Right lobe of liver (tissue), 6 donors: ENCODE results near the gene ODC1. TPM values are rescaled to one million over a fixed set of nuclear protein-coding genes. Genes with fewer than 3 reads are reported as not detected.

Source experiments
- ATAC-seq, 4 donors: fragments of 200-7000 bp; cut with Tn5 transposase; one replicate each; pipeline ENCODE4 v1.9.1; 2020; ENCODE audit warnings: mild to moderate bottlenecking in 4 of 4, moderate library complexity in 4 of 4
- DNase-seq, 3 donors: peaks; one replicate each; pipeline ENCODE4 v3.0.0-alpha.2; 2020
- H3K27ac ChIP-seq, 3 donors: fragments of 200-600 bp; one replicate each; pipeline ENCODE4 v1.8.0; 2022
- H3K27me3 ChIP-seq, 2 donors: fragments of 200-600 bp; one replicate each; pipeline ENCODE4 v1.8.0; 2022
- H3K36me3 ChIP-seq, 4 donors: fragments of 200-600 bp; sonication (generic) in 1 of 4; one replicate each; pipeline versions ENCODE4 v1.5.1 to v1.8.0; 2017 to 2022; ENCODE audit warnings: control low read depth in 1 of 4
- H3K4me1 ChIP-seq, 4 donors: fragments of 200-600 bp; sonication (generic) in 1 of 4; one replicate each; pipeline versions ENCODE4 v1.5.1 to v1.8.0; 2017 to 2022; ENCODE audit warnings: control low read depth in 1 of 4
- H3K4me3 ChIP-seq, 3 donors: fragments of 200-600 bp; one replicate each; pipeline ENCODE4 v1.8.0; 2022
- H3K9me3 ChIP-seq, 4 donors: fragments of 200-600 bp; sonication (generic) in 1 of 4; one replicate each; pipeline versions ENCODE4 v1.5.1 to v1.8.0; 2017 to 2022; ENCODE audit warnings: control low read depth in 1 of 4
- POLR2A ChIP-seq: fragments of 450-650 bp; IDR thresholded peaks from one replicate; pipeline ENCODE4 v1.6.1; 2017; ENCODE audit warnings: antibody characterized with exemption, mild to moderate bottlenecking
- WGBS: methylation state at CpG from one replicate; pipeline ENCODE4 v1.1.6; 2018; ENCODE audit warnings: low coverage, low lambda C conversion rate; ENCODE audit not compliant: insufficient coverage; ENCODE audit errors: missing lambda C conversion rate; 5-methylcytosine and 5-hydroxymethylcytosine counted together
- intact Hi-C, 2 donors: fragments of 100-400 bp; cut with DNase I; formaldehyde crosslinking; loops; one replicate each; pipeline versions ENCODE4 v1.11.2 to v1.14.1; 2022
- total RNA-seq, 6 experiments: library from RNA; depleted of rRNA in 2 of 6; stranded (reverse); fragments of >200 nt in 2 of 6; fragmentation: NEBNext Ultra II Directional in 3 of 6; extraction: Animal tissue kit (Norgen Biotek cat#: 25700) in 3 of 6; gene quantifications; one replicate each; pipeline versions ENCODE4 v1.1.0 to v1.2.4, GENCODE V29; 2016 to 2023
- TF ChIP-seq, protein P1 (sequence below), 4 donors: fragments of 200-600 bp in 3 of 4; fragments of 450-650 bp in 1 of 4; IDR thresholded peaks; one replicate each; pipeline versions ENCODE4 v1.5.1 to v1.8.0; 2016 to 2022; ENCODE audit warnings: antibody characterized with exemption in 4 of 4, mild to moderate bottlenecking in 2 of 4
- donor health status: DM: no; HTN: yes; CAD: no.
- donor health status: DM: no; HTN: no; CAD: no.
- donor health status: DM: no; HTN: no; CAD: no.
- donor health status: DM: no; HTN: yes; CAD: no.
- donor health status: DM: no; HTN: yes; CAD: no.

The ODC1 gene
- total RNA-seq, 6 experiments from 2014 or later: 14.4 to 197 (median 28.6) TPM

DNA sequence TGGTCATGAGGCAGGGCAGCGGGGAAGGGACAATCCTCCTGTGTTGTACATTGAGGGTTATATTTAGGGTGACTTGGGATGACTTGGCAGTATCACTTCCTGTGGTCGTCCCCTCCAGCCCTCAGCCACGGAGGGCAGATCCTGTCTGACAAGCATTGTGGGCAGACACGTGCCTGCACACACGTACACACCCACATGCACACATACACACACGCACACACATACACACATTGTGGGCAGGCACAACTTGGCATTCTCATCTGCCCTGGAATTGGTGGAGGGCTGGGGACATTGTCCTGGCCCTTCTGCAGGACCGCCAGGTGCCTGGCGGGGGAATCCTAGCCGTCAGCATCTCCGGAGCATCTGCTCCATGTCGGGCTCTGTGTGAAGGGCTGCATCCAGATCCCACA lies 47.6 kb downstream of the ODC1 start:
- WGBS: no CpG with 5 or more reads among the region's 11 CpGs
- H3K27me3 ChIP-seq: no peaks in the 10 kb centered on the region
- intact Hi-C loops: loop anchor here in 1 of 2 donors (10.0 kb wide), 1 partner anchor 86 kb away; no protein-coding TSS in a partner anchor
- peaks cover 0 to 50% (median 18%) of the 10 kb centered on the region in 4 donors for H3K4me1 ChIP-seq
- H3K27ac ChIP-seq: peak overlapping the region; percentile 54 to 74 (median 68)
- no peaks in the 10 kb centered on the region for H3K9me3 ChIP-seq
- H3K36me3 ChIP-seq: no peaks in the 10 kb centered on the region
- TF ChIP-seq, protein P1, sequence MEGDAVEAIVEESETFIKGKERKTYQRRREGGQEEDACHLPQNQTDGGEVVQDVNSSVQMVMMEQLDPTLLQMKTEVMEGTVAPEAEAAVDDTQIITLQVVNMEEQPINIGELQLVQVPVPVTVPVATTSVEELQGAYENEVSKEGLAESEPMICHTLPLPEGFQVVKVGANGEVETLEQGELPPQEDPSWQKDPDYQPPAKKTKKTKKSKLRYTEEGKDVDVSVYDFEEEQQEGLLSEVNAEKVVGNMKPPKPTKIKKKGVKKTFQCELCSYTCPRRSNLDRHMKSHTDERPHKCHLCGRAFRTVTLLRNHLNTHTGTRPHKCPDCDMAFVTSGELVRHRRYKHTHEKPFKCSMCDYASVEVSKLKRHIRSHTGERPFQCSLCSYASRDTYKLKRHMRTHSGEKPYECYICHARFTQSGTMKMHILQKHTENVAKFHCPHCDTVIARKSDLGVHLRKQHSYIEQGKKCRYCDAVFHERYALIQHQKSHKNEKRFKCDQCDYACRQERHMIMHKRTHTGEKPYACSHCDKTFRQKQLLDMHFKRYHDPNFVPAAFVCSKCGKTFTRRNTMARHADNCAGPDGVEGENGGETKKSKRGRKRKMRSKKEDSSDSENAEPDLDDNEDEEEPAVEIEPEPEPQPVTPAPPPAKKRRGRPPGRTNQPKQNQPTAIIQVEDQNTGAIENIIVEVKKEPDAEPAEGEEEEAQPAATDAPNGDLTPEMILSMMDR (IDR thresholded peaks at IDR 0.05): no peak
- peak; percentile 3 to 29 (median 26) for ATAC-seq
- H3K4me3 ChIP-seq: no peak overlapping the region
- peak in 2 of 3 donors; percentile 66 to 74 for DNase-seq

DNA sequence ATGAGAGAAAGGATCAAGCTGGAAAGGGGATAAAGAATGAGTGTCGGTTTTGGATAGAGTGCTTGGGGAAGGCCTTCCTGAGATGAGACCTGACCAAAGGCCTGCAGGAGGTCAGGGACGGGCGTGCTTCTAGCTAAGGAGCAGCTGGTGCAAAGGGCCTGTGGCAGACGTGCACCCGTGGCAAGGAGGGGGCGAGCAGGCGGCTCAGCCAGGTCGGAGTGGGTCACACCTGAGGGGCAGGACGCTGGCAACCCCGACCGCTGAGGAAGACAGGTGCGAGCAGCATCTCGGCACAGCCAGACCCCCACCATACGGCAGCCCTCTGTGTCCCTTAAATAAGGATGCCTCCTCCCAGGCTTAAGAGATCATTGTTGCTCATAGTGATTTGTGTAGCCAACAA lies 48.1 kb downstream of the ODC1 start:
- peak overlapping the region in 1 of 3 donors; percentile 74 for H3K27ac ChIP-seq
- H3K4me3 ChIP-seq: no peak overlapping the region
- DNase-seq: no peak
- peaks cover 0 to 44% (median 18%) of the 10 kb centered on the region in 4 donors for H3K4me1 ChIP-seq
- ATAC-seq: no peak
- no peaks in the 10 kb centered on the region for H3K27me3 ChIP-seq
- 83% methylated on average over 1 of the region's 14 CpGs for WGBS
- TF ChIP-seq, protein P1 (IDR thresholded peaks at IDR 0.05): no peak
- no peak for TF ChIP-seq POLR2A
- intact Hi-C loops: loop anchor here in 1 of 2 donors (10.0 kb wide), 1 partner anchor 85 kb away; no protein-coding TSS in a partner anchor
- H3K36me3 ChIP-seq: no peaks in the 10 kb centered on the region
- H3K9me3 ChIP-seq: no peaks in the 10 kb centered on the region

DNA sequence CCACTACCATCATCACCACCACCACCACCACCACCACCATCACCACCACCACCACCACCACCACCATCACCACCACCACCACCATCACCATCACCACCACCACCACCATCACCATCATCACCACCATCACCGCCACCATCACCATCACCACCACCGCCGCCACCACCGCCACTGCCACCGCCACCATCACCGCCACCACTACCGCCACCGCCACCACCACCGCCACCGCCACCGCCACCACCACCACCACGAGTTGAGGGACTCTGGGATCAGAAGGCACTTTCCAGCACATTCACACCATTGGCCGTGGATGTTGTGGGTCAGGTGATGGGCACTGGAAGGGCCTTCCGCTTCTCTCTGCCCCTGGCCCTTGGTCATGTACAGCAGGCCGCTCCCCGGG lies 48.8 kb downstream of the ODC1 start:
- H3K36me3 ChIP-seq: no peaks in the 10 kb centered on the region
- no peak for ATAC-seq
- H3K27ac ChIP-seq: no peak overlapping the region
- TF ChIP-seq, protein P1 (IDR thresholded peaks at IDR 0.05): no peak
- no peak for TF ChIP-seq POLR2A
- no peaks in the 10 kb centered on the region for H3K9me3 ChIP-seq
- 37% methylated on average over 14 of the region's 16 CpGs for WGBS
- peaks cover 0 to 38% (median 18%) of the 10 kb centered on the region in 4 donors for H3K4me1 ChIP-seq
- no peaks in the 10 kb centered on the region for H3K27me3 ChIP-seq
- intact Hi-C loops: no loop called here
- H3K4me3 ChIP-seq: no peak overlapping the region
- no peak for DNase-seq

DNA sequence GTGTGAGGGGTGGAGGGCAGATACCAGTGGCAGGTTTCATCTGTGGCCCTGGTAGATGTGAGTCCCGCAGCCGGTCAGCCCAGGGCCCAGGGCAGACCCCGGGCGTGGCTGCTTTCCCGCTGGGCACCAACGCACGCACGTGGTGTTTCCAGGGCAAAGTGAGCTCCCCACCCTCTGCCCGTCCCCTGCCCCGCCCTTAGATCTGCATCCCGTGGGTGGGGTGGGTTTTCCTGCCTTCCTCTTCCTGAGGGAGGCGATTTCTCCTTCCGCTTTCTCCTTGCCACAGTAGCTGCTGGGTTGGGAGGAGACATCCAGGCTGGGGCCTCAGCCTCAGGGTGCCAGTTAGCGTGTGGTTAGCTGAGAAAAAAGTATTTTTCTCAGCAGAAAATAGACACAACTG lies 49.6 kb downstream of the ODC1 start:
- TF ChIP-seq, protein P1 (IDR thresholded peaks at IDR 0.05): no peak
- peak in 1 of 3 donors; percentile 48 for DNase-seq
- H3K4me1 ChIP-seq: peaks cover 0 to 34% (median 18%) of the 10 kb centered on the region in 4 donors
- ATAC-seq: no peak
- no peak overlapping the region for H3K4me3 ChIP-seq
- no peaks in the 10 kb centered on the region for H3K36me3 ChIP-seq
- 54% methylated on average over 4 of the region's 14 CpGs for WGBS
- no peaks in the 10 kb centered on the region for H3K27me3 ChIP-seq
- no peak overlapping the region for H3K27ac ChIP-seq
- H3K9me3 ChIP-seq: no peaks in the 10 kb centered on the region
- intact Hi-C loops: no loop called here

DNA sequence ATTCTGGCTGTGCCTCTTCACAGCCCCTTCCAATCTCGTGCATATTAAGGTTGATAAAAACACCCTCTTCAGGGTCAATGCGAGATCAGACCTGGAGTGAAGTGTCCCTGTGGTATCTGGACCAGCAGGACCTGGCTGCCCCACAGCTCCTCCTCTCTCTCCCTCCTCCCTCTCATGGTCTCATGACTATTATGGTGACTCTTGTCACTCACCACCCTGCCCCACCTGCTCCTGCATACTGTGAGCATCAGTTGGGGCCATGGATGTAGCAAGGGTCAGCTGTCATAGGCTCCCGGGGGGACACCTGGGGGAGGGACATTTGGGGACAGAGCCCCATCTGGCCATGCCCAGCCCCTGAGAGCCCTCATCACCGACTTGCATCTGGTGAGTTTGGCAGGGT lies 50.2 kb downstream of the ODC1 start:
- DNase-seq (no peak), ATAC-seq (no peak)
- Histone ChIP-seq H3K36me3 (no peaks in the 10 kb centered on the region), H3K27me3 (no peaks in the 10 kb centered on the region), H3K27ac (no peak overlapping the region), H3K9me3 (no peaks in the 10 kb centered on the region), H3K4me3 (no peak overlapping the region), H3K4me1 (peaks cover 0 to 37% (median 18%) of the 10 kb centered on the region in 4 donors)
- intact Hi-C loops: no loop called here
- WGBS: no CpG with 5 or more reads among the region's 4 CpGs
- no peak for TF ChIP-seq POLR2A
- TF ChIP-seq, protein P1 (IDR thresholded peaks at IDR 0.05): no peak
